Liver (tissue), 9 donors: Measurements from ENCODE around the gene LRRC25. TPM values are rescaled to one million over a fixed set of nuclear protein-coding genes. Genes with fewer than 3 reads are reported as not detected.

Experiments used
- DNase-seq: peaks from one replicate; pipeline ENCODE4 v3.0.0-alpha.2; 2017; ENCODE audit warnings: low spot score
- H3K27ac ChIP-seq, 2 donors: one replicate each; pipeline ENCODE4 v1.7.0; 2013; ENCODE audit warnings: inconsistent platforms in 2 of 2, low read length in 2 of 2, control low read depth in 1 of 2, low read depth in 1 of 2, mild to moderate bottlenecking in 1 of 2
- H3K27me3 ChIP-seq, 4 donors: one replicate each; pipeline versions ENCODE4 v1.6.1 to v1.7.0; 2013; ENCODE audit warnings: low read length in 3 of 4, inconsistent platforms in 1 of 4, mild to moderate bottlenecking in 1 of 4, moderate library complexity in 1 of 4; ENCODE audit not compliant: control insufficient read depth in 4 of 4, insufficient read depth in 4 of 4
- H3K36me3 ChIP-seq, 4 donors: one replicate each; pipeline versions ENCODE4 v1.6.1 to v1.7.0; 2013; ENCODE audit warnings: low read length in 3 of 4, mild to moderate bottlenecking in 3 of 4, low read depth in 1 of 4, moderate library complexity in 1 of 4; ENCODE audit not compliant: control insufficient read depth in 4 of 4, insufficient read depth in 3 of 4
- H3K4me1 ChIP-seq, 4 donors: one replicate each; pipeline versions ENCODE4 v1.6.1 to v1.7.0; 2013; ENCODE audit warnings: low read length in 3 of 4, mild to moderate bottlenecking in 3 of 4, moderate library complexity in 1 of 4; ENCODE audit not compliant: control insufficient read depth in 4 of 4, insufficient read depth in 4 of 4
- H3K4me3 ChIP-seq, 3 donors: one replicate each; pipeline versions ENCODE4 v1.6.1 to v1.7.0; 2013; ENCODE audit warnings: low read length in 3 of 3, control low read depth in 1 of 3, low read depth in 1 of 3, mild to moderate bottlenecking in 1 of 3
- H3K9ac ChIP-seq, 2 donors: one replicate each; pipeline ENCODE4 v1.7.0; 2013; ENCODE audit warnings: low read length in 2 of 2, mild to moderate bottlenecking in 2 of 2, moderate library complexity in 2 of 2, control low read depth in 1 of 2, low read depth in 1 of 2
- H3K9me3 ChIP-seq, 4 donors: one replicate each; pipeline versions ENCODE4 v1.6.1 to v1.7.0; 2013; ENCODE audit warnings: low read length in 3 of 4; ENCODE audit not compliant: control insufficient read depth in 4 of 4
- EGR1 ChIP-seq, 2 donors: IDR thresholded peaks; 2 replicates each; pipeline ENCODE4 v1.6.1; 2016 to 2018; ENCODE audit warnings: antibody characterized with exemption in 2 of 2, low read depth in 2 of 2
- FOXA1 ChIP-seq: IDR thresholded peaks from 2 replicates; pipeline ENCODE4 v1.6.1; 2016; ENCODE audit warnings: antibody characterized with exemption
- FOXA2 ChIP-seq: IDR thresholded peaks from 2 replicates; pipeline ENCODE4 v1.6.1; 2016; ENCODE audit warnings: antibody characterized with exemption
- HNF4A ChIP-seq, 2 donors: conservative IDR thresholded peaks; 2 replicates each; pipeline ENCODE4 v1.6.1; 2016; ENCODE audit warnings: antibody characterized with exemption in 2 of 2, mild to moderate bottlenecking in 2 of 2
- HNF4G ChIP-seq: IDR thresholded peaks from 2 replicates; pipeline ENCODE4 v1.6.1; 2016; ENCODE audit warnings: antibody characterized with exemption
- NR2F2 ChIP-seq: IDR thresholded peaks from 2 replicates; pipeline ENCODE4 v1.6.1; 2016; ENCODE audit warnings: antibody characterized with exemption
- RAD21 ChIP-seq, 2 donors: IDR thresholded peaks; 2 replicates each; pipeline ENCODE4 v1.6.1; 2016; ENCODE audit warnings: antibody characterized with exemption in 2 of 2, mild to moderate bottlenecking in 2 of 2
- RXRA ChIP-seq, 2 donors: IDR thresholded peaks; 2 replicates each; pipeline ENCODE4 v1.6.1; 2017 to 2018; ENCODE audit warnings: antibody characterized with exemption in 2 of 2, mild to moderate bottlenecking in 1 of 2
- SP1 ChIP-seq: IDR thresholded peaks from 2 replicates; pipeline ENCODE4 v1.6.1; 2018; ENCODE audit warnings: antibody characterized with exemption, mild to moderate bottlenecking
- TAF1 ChIP-seq: conservative IDR thresholded peaks from 2 replicates; pipeline ENCODE4 v1.6.1; 2016; ENCODE audit warnings: antibody characterized with exemption, mild to moderate bottlenecking
- YY1 ChIP-seq: IDR thresholded peaks from 2 replicates; pipeline ENCODE4 v1.6.1; 2016; ENCODE audit warnings: antibody characterized with exemption, mild to moderate bottlenecking
- WGBS: extraction: QIAGEN DNeasy Blood & Tissue Kit; methylation state at CpG from one replicate; pipeline ENCODE4 v1.1.7; 2013; 5-methylcytosine and 5-hydroxymethylcytosine counted together
- polyA plus RNA-seq, 2 donors: library from polyadenylated mRNA; stranded (reverse) in 1 of 2; unstranded in 1 of 2; fragments of 200-250 nt in 1 of 2; fragments of >200 nt in 1 of 2; fragmentation: Nextera tagmentation in 1 of 2; extraction: Ambion mirVana in 1 of 2; gene quantifications; one replicate each; pipeline versions ENCODE4 v1.2.1 to v1.2.3, GENCODE V29; 2013 to 2015
- total RNA-seq, 2 donors: library from RNA; depleted of rRNA; stranded (reverse); fragments of >200 nt; gene quantifications; one replicate each; pipeline ENCODE4 v1.2.3, GENCODE V29; 2014
- TF ChIP-seq, protein P1 (sequence below): IDR thresholded peaks from 2 replicates; pipeline ENCODE4 v1.6.1; 2016; ENCODE audit warnings: antibody characterized with exemption
- TF ChIP-seq, protein P2 (sequence below): IDR thresholded peaks from 2 replicates; pipeline ENCODE4 v1.6.1; 2016; ENCODE audit warnings: antibody characterized with exemption, mild to moderate bottlenecking
- TF ChIP-seq, protein P3 (sequence below): IDR thresholded peaks from 2 replicates; pipeline ENCODE4 v1.6.1; 2016; ENCODE audit warnings: antibody characterized with exemption
- TF ChIP-seq, protein P4 (sequence below): IDR thresholded peaks from 2 replicates; pipeline ENCODE4 v1.6.1; 2016; ENCODE audit warnings: antibody characterized with exemption
- donor health status: healthy.
- donor health status: healthy.
- donor health status: healthy.
- donor health status: healthy.
- donor health status: healthy.

LRRC25 gene
- total and polyA plus RNA-seq, 4 donors = 2.3 to 13.4 (median 6.9) TPM

DNA sequence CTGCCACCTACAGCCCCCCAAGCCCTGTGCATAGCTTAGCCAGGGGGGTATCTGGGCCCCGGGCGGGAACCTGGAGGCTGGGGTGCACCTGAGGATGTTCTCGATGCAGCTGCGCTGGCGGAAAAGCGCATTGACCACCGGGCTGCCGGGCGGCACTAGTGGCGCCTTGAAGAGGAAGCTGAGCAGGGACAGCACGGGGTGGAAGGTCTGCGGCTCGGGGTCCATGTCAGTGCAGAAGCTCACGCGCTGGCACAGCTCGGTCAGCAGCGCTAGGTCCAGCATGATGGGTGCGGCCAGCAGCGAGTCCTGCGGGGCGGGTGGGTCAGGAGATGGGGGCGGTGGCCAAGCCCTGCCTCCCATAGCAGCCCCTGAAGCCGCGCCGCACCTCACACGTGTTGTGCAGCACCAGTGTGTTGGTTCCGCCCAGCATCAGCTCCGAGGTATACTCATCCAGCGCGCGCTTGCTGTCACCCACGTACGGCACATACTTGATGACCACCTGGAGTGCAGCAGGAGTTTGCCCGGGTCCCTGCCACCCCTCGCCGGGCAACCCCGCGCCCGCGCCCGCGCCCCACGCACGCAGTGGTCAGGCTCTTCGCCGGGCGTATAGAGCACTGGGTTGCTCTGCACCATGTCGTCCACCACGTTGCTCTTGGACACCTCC is 37.9 kb upstream of the LRRC25 start:
- no peak for DNase-seq
- no peaks in the 10 kb centered on the region for H3K27me3 ChIP-seq
- H3K27ac ChIP-seq = no peak overlapping the region
- no peaks in the 10 kb centered on the region for H3K9me3 ChIP-seq
- 95% methylated on average over 49 of the region's 49 CpGs for WGBS
- no peak overlapping the region for H3K4me3 ChIP-seq
- no peak for TF ChIP-seq HNF4A (conservative IDR thresholded peaks at IDR 0.05)
- H3K9ac ChIP-seq = no peak overlapping the region
- no peaks in the 10 kb centered on the region for H3K36me3 ChIP-seq
- H3K4me1 ChIP-seq = peaks cover 3 to 30% (median 13%) of the 10 kb centered on the region in 4 donors

DNA sequence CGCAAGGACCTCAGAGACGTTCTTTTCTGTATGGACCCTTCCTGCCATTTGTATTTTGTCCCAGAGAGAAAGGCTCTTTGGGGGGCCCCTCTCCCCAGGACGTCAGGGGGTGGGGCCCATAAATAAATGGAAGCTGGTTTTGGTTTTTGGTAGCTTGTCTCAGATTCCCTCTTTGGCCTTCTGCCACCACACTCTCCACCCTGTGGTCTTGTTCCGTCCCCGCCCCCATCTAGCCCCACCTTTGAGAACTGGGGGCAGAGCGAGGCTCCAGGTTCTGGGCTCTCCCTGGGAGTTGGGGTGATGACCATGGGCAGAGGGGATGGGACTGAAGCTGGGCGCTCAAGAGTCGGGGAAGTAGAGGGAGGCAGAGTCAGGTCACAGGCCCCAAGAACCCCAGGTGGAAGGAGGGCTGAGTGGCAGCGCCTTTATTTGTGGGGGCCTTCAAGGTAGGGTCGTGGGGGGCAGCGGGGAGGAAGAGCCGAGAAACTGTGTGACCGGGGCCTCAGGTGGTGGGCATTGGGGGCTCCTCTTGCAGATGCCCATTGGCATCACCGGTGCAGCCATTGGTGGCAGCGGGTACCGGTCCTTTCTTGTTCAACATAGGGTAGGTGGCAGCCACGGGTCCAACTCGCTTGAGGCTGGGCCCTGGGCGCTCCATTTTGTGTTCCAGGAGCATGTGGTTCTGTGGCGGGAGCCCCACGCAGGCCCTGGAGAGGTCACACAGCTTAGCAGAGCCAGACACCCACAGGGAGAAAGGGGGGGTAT is 37.2 kb upstream of the LRRC25 start:
- no peak overlapping the region for H3K27ac ChIP-seq
- H3K27me3 ChIP-seq = no peaks in the 10 kb centered on the region
- TF ChIP-seq FOXA1 (no peak), FOXA2 (no peak), EGR1 (IDR thresholded peaks at IDR 0.05; ENCODE audit: low read depth in 2 of 2) (no peak), RXRA (IDR thresholded peaks at IDR 0.05) (no peak), HNF4G (no peak), SP1 (no peak), HNF4A (conservative IDR thresholded peaks at IDR 0.05) (no peak), RAD21 (IDR thresholded peaks at IDR 0.05) (no peak), YY1 (no peak), NR2F2 (no peak), TAF1 (no peak)
- TF ChIP-seq, protein P1, sequence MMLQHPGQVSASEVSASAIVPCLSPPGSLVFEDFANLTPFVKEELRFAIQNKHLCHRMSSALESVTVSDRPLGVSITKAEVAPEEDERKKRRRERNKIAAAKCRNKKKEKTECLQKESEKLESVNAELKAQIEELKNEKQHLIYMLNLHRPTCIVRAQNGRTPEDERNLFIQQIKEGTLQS = no peak
- TF ChIP-seq, protein P2, sequence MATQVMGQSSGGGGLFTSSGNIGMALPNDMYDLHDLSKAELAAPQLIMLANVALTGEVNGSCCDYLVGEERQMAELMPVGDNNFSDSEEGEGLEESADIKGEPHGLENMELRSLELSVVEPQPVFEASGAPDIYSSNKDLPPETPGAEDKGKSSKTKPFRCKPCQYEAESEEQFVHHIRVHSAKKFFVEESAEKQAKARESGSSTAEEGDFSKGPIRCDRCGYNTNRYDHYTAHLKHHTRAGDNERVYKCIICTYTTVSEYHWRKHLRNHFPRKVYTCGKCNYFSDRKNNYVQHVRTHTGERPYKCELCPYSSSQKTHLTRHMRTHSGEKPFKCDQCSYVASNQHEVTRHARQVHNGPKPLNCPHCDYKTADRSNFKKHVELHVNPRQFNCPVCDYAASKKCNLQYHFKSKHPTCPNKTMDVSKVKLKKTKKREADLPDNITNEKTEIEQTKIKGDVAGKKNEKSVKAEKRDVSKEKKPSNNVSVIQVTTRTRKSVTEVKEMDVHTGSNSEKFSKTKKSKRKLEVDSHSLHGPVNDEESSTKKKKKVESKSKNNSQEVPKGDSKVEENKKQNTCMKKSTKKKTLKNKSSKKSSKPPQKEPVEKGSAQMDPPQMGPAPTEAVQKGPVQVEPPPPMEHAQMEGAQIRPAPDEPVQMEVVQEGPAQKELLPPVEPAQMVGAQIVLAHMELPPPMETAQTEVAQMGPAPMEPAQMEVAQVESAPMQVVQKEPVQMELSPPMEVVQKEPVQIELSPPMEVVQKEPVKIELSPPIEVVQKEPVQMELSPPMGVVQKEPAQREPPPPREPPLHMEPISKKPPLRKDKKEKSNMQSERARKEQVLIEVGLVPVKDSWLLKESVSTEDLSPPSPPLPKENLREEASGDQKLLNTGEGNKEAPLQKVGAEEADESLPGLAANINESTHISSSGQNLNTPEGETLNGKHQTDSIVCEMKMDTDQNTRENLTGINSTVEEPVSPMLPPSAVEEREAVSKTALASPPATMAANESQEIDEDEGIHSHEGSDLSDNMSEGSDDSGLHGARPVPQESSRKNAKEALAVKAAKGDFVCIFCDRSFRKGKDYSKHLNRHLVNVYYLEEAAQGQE = no peak
- TF ChIP-seq, protein P3, sequence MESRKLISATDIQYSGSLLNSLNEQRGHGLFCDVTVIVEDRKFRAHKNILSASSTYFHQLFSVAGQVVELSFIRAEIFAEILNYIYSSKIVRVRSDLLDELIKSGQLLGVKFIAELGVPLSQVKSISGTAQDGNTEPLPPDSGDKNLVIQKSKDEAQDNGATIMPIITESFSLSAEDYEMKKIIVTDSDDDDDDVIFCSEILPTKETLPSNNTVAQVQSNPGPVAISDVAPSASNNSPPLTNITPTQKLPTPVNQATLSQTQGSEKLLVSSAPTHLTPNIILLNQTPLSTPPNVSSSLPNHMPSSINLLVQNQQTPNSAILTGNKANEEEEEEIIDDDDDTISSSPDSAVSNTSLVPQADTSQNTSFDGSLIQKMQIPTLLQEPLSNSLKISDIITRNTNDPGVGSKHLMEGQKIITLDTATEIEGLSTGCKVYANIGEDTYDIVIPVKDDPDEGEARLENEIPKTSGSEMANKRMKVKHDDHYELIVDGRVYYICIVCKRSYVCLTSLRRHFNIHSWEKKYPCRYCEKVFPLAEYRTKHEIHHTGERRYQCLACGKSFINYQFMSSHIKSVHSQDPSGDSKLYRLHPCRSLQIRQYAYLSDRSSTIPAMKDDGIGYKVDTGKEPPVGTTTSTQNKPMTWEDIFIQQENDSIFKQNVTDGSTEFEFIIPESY = no peak
- TF ChIP-seq, protein P4, sequence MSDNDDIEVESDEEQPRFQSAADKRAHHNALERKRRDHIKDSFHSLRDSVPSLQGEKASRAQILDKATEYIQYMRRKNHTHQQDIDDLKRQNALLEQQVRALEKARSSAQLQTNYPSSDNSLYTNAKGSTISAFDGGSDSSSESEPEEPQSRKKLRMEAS = no peak
- peaks cover 2 to 29% (median 13%) of the 10 kb centered on the region in 4 donors for H3K4me1 ChIP-seq
- H3K9me3 ChIP-seq = no peaks in the 10 kb centered on the region
- 92% methylated on average over 21 of the region's 21 CpGs for WGBS
- no peak for DNase-seq
- H3K36me3 ChIP-seq = no peaks in the 10 kb centered on the region
- H3K9ac ChIP-seq = no peak overlapping the region
- no peak overlapping the region for H3K4me3 ChIP-seq
